ENCODE measurements around the gene NRIP3. TPM values are rescaled to one million over a fixed set of nuclear protein-coding genes. Genes with fewer than 3 reads are reported as not detected.

The NRIP3 gene
- total RNA-seq, 2 experiments from 2014 or later: not detected

DNA sequence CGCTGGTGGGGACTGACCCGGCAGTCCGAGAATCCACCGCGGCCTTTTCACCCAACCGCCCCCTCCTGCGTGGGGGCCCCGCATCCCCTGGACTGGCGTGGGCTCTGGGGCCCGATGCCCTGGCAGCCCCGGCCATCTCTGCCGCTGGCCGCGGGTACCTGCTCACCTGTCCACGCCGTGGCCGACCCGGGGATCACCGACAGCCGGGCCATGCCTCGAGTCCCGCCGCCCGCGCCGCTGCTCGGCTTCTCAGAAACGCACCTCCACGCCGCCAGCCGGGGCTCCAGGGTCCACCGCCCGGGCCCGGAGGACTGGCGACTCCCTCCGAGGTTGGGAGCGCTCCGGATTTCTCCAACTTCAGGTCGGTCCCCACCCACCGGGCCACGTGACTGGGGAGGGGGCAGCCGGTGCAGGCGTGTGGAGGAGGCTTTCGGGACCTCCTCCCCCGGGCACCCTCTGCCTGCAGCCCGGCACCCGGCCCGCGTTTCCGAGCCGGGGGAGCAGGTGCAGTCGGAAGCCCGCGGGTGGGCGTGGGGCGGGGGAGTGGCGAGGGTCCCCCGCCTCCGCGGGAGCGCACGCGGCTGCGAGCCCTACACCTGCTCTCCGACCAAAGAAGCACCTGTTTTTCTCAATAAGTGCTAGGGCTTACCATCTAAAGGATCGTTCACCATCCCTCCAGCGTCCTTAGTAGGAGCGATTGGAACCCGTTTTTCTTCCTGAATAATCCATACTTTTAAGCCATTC, 554 bp upstream of the NRIP3 start:
- CTCF ChIA-PET (ENCODE audit: unreplicated experiment): no interaction called here
- POLR2A ChIA-PET: no interaction called here
- Histone ChIP-seq H4K20me1 (ENCODE audit: insufficient read depth, low read length) (no peaks in the 10 kb centered on the region), H2AFZ (ENCODE audit: low read length) (no peak overlapping the region), H3K79me2 (ENCODE audit: insufficient read depth, low read depth, low read length) (no peaks in the 10 kb centered on the region), H3K4me3 (ENCODE audit: low read depth, low read length, poor library complexity, severe bottlenecking) (no peak overlapping the region), H3K9me2 (ENCODE audit: insufficient read depth, low read length) (no peaks in the 10 kb centered on the region), H3K36me3 (ENCODE audit: insufficient read depth, low read length) (no peaks in the 10 kb centered on the region), H3K27ac (ENCODE audit: low read depth, low read length, poor library complexity, severe bottlenecking) (no peak overlapping the region), H3K4me2 (ENCODE audit: low read length) (no peak overlapping the region), H3K4me1 (ENCODE audit: insufficient read depth, low read length, poor library complexity, severe bottlenecking) (no peaks in the 10 kb centered on the region), H3K9me3 (ENCODE audit: low read length) (no peaks in the 10 kb centered on the region)
- no peak for DNase-seq (ENCODE audit: low spot score)
- TF ChIP-seq CTCF (conservative IDR thresholded peaks at IDR 0.05; ENCODE audit: low read length): no peak
- TF ChIP-seq EZH2phosphoT487 (IDR thresholded peaks at IDR 0.05; ENCODE audit: borderline replicate concordance, low read depth, low read length): no peak
- BruUV-seq (replicated peaks): no TSS peak
- intact Hi-C loops (cut with micrococcal nuclease; ENCODE audit: unreplicated experiment): no loop called here

GRCh38 chr11:9002920-9003572, 755 bp downstream of the NRIP3 start:
- BruUV-seq (replicated peaks): no TSS peak
- Histone ChIP-seq H3K4me2 (ENCODE audit: low read length) (no peak overlapping the region), H3K4me3 (ENCODE audit: low read depth, low read length, poor library complexity, severe bottlenecking) (no peak overlapping the region)

More at GRCh38 chr11:9002920-9003572, 755 bp downstream of the NRIP3 start:
- H3K9me3 ChIP-seq (ENCODE audit: low read length): no peaks in the 10 kb centered on the region
- intact Hi-C loops (cut with micrococcal nuclease; ENCODE audit: unreplicated experiment): no loop called here
- H3K36me3 ChIP-seq (ENCODE audit: insufficient read depth, low read length): no peaks in the 10 kb centered on the region
- TF ChIP-seq EZH2phosphoT487 (IDR thresholded peaks at IDR 0.05; ENCODE audit: borderline replicate concordance, low read depth, low read length) (no peak), CTCF (conservative IDR thresholded peaks at IDR 0.05; ENCODE audit: low read length) (no peak)
- H2AFZ ChIP-seq (ENCODE audit: low read length): no peak overlapping the region
- H3K27ac ChIP-seq (ENCODE audit: low read depth, low read length, poor library complexity, severe bottlenecking): no peak overlapping the region
- no peaks in the 10 kb centered on the region for H4K20me1 ChIP-seq (ENCODE audit: insufficient read depth, low read length)
- no peak for DNase-seq (ENCODE audit: low spot score)
- no peaks in the 10 kb centered on the region for H3K4me1 ChIP-seq (ENCODE audit: insufficient read depth, low read length, poor library complexity, severe bottlenecking)
- CTCF ChIA-PET (ENCODE audit: unreplicated experiment): no interaction called here
- no peaks in the 10 kb centered on the region for H3K9me2 ChIP-seq (ENCODE audit: insufficient read depth, low read length)
- POLR2A ChIA-PET: interaction anchor here (0.6 kb wide), 2 partner anchors 52 to 275 kb away, joined by 3 read pairs; no protein-coding TSS in a partner anchor
- no peaks in the 10 kb centered on the region for H3K79me2 ChIP-seq (ENCODE audit: insufficient read depth, low read depth, low read length)
